ENCODE measurements around the gene KRTAP2-1. TPM values are rescaled to one million over a fixed set of nuclear protein-coding genes. Genes with fewer than 3 reads are reported as not detected.
"Not testable (repeated sequence)": the region's sequence is repeated elsewhere in the genome, so short reads cannot be mapped to it uniquely, and the experiment has no call there.

KRTAP2-1 gene
- total RNA-seq, 1 donor from 2014 or later, result not detected

DNA sequence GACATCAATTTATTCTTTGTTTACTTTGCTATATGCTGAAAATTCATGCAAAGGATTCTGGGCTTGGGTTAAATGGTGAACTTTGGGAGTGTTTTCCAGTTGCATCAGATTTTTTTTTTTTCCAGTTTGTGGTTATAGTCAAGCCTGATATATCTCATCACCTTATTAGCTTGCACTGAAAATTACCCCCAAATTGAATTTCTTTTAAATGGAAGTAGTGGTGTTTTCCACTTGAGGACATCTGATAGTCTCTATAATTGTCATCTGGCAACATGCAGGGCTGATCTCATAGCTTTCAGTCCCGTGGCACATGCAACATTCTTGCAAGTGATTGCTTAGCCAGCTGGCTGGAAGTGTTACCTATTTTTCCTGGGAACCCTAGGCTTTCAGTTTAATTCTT, 33.5 kb downstream of the KRTAP2-1 start:
- ATAC-seq (no peak), DNase-seq (ENCODE audit: low spot score) (no peak)

DNA sequence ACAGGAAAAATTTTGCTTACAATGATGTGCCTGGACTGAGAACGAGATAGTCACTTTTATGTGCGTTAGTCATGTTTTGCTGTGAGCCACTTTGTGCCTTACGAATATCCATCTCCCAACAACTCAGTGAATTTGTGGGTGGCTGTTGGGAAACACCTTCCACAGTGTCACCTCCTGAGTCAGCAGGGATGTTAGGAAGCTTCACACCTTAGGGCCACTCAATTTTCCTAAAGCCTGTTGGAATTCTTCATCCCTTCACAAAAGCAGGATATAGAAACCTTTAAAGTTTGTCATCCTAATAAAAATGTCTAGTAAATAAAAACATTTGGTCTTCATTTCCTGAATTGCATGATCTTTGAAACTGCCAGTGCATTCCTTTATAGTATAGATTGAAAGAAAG, 33.9 kb downstream of the KRTAP2-1 start:
- ATAC-seq, result no peak
- DNase-seq (ENCODE audit: low spot score), result no peak

DNA sequence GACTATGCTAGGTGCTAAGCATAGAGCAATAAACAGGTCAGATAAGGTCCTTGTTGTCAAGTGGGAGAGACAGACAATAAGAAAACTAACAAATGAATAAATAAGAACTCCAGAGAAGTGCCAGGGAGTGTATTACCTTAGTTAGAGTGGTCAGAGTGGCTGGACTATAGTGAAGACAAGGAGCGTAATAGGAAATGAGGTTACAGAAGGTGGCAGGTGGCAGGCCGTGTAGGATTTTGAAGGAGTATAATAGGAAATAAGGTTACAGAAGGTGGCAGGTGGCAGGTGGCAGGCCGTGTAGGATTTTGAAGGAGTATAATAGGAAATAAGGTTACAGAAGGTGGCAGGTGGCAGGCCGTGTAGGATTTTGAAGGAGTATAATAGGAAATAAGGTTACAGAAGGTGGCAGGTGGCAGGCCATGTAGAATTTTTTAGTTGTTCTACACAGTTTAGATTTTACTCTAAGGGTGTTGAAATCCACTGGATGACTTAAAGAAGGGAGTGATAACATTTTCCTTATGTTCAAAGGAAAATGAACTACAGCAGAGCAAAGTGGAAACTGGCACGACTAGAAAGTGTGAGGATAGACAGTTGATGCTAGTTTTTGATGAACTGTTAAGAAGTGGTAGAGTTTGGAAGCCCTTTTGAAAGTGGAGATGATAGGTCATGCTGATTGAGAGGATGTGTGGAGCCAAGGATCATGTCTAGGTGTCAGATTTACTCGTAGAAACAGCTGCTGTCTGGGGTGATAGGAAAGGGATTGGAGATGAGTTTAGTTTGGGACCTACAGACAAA, 34.6 kb downstream of the KRTAP2-1 start:
- no peak for DNase-seq (ENCODE audit: low spot score)
- ATAC-seq, result no peak

DNA sequence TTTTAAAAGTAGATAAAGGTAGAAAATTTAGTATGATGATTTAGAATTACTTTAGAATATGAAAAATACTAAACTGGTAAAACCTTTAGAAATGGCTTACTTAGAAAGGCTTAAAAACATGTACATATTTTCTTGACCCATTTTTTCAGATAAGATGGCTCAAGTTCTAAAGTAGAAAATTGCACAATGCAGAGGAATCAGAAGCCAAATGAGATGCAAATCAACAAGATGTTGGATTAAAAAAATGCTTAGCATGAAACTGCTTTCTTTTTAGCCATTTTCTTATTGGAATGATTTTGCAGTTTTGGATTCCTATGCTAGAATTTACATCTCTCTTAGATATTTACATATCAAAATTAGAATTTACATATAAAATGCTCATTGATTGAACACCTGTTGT, 36.7 kb downstream of the KRTAP2-1 start:
- DNase-seq (ENCODE audit: low spot score) (no peak), ATAC-seq (no peak)

DNA sequence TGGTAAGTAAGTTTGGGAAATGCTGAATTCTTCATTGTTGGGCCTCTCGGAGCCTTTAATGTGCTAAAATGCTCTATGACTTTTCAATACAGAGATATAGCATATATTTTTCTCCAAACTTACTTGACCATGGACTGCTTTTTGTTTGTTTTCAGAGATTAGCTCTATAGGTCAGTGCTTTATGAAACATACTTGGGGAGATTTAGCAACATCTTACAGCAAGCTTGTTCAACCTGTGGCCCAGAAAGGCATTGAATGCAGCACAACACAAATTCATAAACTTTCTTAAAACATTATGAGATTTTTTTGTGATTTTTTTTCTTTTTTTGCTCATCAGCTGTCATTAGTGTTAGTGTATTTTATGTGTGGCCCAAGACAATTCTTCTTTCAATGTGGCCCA, 37.2 kb downstream of the KRTAP2-1 start:
- ATAC-seq, result no peak
- no peak for DNase-seq (ENCODE audit: low spot score)

DNA sequence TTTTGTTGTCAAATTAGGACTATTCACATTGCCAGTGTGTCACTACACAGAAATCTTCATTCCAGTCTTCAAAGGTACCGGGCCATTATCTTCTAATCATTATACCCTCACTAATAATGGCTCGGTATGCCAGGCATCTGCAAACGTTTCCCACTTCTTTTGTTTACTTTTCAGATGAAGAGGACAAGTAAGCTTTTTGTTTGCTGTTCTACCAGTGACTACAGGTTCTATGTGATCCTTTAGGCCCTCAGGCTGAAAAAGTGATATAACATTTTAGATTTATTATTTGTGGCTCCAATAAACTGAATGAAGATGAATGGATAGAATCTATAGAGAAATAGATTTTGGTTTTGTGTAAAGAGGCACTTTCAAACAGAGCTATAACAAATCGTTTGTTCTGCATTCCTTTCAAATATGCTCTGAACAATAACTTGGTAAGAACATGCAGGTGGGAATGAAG, 37.8 kb downstream of the KRTAP2-1 start:
- DNase-seq (ENCODE audit: low spot score) (no peak), ATAC-seq (no peak)

DNA sequence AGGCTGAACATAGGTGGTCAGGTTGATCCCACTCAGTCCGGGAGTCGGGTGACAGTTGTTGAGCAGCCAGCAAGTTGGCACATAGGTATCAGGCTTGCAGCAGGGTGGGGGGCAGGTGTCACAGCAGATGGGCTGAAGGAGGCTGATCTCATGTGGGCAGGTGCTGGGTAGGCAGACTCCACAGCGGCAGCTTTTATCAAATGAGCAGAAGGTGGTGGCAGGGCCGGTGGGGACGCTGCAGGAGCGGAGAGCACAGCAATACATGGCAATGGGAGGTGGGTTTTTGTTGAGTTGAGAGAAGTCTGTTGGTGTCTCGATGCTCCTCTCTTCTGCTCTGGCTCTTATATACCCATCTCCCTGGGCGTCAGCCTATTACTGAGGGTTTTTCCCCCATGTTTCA, 38.3 kb downstream of the KRTAP2-1 start, which contains the start of gene KRTAP3-1:
Gene KRTAP3-1, minus strand, starts transcription at position 318 of the 400 bp plus-strand sequence. Its CDS starts 54 bp downstream, at position 264.
- no peak for DNase-seq (ENCODE audit: low spot score)

DNA sequence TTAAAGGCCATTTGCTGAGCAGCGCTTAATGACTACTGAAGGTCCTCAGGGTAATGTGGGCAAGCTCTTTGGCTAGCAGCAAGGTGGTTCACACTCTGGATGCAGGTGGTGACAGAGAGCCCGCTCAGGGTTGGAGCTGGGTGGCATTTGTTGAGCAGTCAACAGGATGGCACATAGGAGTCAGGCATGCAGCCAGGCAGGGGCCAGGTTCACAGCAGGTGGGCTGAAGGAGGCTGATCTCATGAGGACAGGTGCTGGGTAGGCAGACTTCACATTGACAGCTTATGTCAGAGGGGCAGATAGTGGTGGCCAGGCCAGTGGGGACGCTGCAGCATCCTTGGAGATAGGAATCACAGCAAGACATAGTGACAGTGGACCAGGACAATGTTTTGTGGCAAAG, 42.7 kb downstream of the KRTAP2-1 start:
- ATAC-seq (no peak), DNase-seq (ENCODE audit: low spot score) (no peak)

More for the DNA sequence above, 38.3 kb downstream of the KRTAP2-1 start, which contains the start of gene KRTAP3-1:
- no peak for ATAC-seq

DNA sequence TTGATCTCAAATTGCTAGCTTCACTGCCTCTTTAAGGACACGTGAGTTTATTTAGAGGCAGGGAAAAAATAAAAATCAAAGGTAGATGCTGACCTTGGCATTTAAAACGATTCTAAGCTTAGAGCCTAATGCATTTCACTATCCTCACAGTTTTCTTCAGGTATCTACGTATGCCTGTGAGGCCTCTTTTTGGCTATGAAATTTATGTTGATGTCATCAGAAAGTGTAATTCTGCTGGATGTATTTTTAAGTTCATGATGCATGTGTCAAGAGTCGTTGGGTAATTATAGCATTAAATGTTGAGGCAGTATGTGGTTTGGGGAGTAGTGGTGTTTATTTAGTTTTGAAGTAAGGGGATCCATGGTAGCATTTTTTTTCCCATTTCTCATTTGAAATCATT, 43.2 kb downstream of the KRTAP2-1 start:
- DNase-seq (ENCODE audit: low spot score), result no peak
- no peak for ATAC-seq

DNA sequence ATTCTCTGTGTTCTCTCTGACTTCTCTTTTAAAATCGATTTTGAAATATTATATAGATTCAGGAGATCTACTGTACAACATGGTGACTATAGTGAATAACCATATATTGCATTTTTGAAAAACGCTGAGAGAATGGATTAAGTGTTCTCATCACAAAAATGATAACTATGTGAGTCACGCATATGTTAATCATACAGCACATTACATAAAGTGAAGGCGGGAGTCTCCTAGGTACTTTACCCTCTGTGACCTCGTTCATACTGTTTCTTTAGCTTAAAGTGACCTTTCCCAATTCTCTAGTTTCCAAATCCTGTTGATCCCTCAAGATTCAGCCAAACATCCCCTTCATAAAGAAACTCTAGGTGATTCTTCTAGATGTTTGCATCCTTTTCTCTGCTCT, 44.3 kb downstream of the KRTAP2-1 start:
- ATAC-seq, result no peak
- no peak for DNase-seq (ENCODE audit: low spot score)

DNA sequence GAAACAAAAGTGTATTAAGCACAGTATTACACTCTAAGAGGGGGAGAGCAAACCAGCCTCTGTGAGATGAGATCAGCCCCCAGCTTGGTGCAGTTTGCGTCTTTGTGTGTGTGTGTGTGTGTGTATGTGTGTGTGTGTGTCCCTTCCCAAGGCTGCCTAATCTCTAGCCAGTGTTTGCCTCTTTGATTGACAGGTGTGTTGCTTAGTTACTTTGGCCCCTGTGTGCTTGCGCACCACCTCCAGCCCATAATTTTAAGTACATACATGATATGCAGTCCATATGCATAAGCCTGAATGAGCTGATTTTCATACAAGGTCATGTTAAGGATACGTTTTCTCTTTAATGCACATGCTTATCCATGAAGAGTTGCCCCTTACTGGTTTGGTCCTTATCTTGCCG, 45.3 kb downstream of the KRTAP2-1 start:
- ATAC-seq, result no peak

DNA sequence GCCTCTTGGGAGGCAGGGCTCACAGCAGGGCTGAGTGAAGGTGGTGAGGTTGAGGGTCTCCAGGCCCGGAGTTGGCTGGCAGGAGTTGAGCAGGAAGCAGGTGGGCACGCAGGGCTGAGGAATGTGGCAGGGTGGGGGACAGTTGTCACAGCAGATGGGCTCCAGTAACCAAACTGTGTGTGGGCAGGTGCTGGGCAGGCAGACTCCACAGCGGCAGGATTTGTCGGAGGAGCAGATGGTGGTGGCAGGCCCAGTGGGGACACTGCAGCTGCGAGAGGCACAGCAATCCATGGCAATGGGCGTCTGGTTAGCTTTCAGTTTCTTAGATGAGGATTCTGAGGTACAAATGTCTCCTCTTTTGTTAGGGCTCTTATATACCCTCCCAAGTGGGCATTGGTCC, 47.6 kb downstream of the KRTAP2-1 start, which contains the start of gene KRTAP3-2:
Gene KRTAP3-2, minus strand, starts transcription at position 344 of the 400 bp plus-strand sequence. Its CDS starts 53 bp downstream, at position 291.
- DNase-seq (ENCODE audit: low spot score); ATAC-seq: not testable (repeated sequence)

More for the DNA sequence above, 45.3 kb downstream of the KRTAP2-1 start:
- no peak for DNase-seq (ENCODE audit: low spot score)

DNA sequence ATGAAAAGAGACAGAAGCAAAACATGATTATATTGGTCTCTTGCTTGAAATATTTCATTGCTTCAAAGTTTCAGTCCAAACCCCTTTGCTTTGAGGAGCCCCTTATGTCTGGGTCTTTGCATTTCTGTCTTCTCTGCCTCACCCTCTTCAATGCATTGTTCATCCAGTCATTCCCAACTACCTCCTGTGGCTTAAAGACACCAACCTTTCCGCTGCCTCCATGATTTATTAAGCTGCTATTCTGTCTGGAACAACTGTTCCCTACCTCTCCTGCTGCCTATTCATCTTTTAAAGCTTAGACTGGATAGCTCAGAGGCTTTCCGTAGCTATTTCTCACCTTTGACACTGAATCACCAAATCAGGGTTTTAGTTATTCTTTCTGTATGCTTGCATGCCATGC, 49.8 kb downstream of the KRTAP2-1 start:
- ATAC-seq (no peak), DNase-seq (ENCODE audit: low spot score) (no peak)

DNA sequence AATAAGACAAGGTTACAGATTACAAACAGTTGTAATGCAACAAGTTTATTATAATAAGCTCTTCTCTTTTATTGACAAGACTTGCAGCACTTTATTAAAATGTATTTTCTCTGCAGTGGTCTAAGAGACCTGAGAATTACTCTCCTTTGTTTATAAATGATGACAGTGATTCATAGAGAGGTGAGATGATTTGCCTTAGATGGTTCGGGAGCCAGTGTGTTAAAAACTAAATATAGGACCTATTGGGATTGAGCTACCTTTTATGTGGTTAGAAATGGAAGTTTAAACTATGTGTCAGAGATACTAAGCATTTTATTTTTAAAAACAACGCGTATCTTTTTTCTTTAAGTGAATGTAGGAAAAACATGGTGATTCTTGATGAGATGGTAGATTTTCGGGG, 50.3 kb downstream of the KRTAP2-1 start:
- DNase-seq (ENCODE audit: low spot score) (no peak), ATAC-seq (no peak)

Other genes with a start within 250 kb of the KRTAP2-1 start
- gene KRT28, start 247.4 kb downstream of the KRTAP2-1 start, total RNA-seq, result not detected
- gene KRT10, start 224.7 kb downstream of the KRTAP2-1 start, total RNA-seq, result 12.2 TPM
- not detected for gene KRT12, start 180.1 kb downstream of the KRTAP2-1 start, total RNA-seq
- 0.40 TPM for gene KRT20, start 162.1 kb downstream of the KRTAP2-1 start, total RNA-seq
- 0.13 TPM for gene KRT23, start 109.7 kb downstream of the KRTAP2-1 start, total RNA-seq
- not detected for gene KRT39, start 80.4 kb downstream of the KRTAP2-1 start, total RNA-seq
- gene KRT40, start 63.0 kb downstream of the KRTAP2-1 start, total RNA-seq, result not detected
- not detected for gene KRTAP3-3, start 53.2 kb downstream of the KRTAP2-1 start, total RNA-seq
- not detected for gene KRTAP3-2, start 47.4 kb downstream of the KRTAP2-1 start, total RNA-seq
- not detected for gene KRTAP3-1, start 38.2 kb downstream of the KRTAP2-1 start, total RNA-seq
- gene KRTAP1-5, start 20.1 kb downstream of the KRTAP2-1 start, total RNA-seq, result not detected
- not detected for gene KRTAP1-4, start 17.1 kb downstream of the KRTAP2-1 start, total RNA-seq
- gene KRTAP1-3, start 12.4 kb downstream of the KRTAP2-1 start, total RNA-seq, result not detected
- gene KRTAP1-1, start 5.9 kb downstream of the KRTAP2-1 start, total RNA-seq, result not detected
- gene KRTAP2-2, start 7.9 kb upstream of the KRTAP2-1 start, total RNA-seq, result not detected
- not detected for gene KRTAP2-3, start 12.8 kb upstream of the KRTAP2-1 start, total RNA-seq
- gene KRTAP2-4, start 18.6 kb upstream of the KRTAP2-1 start, total RNA-seq, result not detected
- gene KRTAP4-7, start 36.8 kb upstream of the KRTAP2-1 start, total RNA-seq, result not detected
- gene KRTAP4-8, start 50.8 kb upstream of the KRTAP2-1 start, total RNA-seq, result not detected
- gene KRTAP4-16, start 54.9 kb upstream of the KRTAP2-1 start, total RNA-seq, result not detected
- gene KRTAP4-9, start 58.1 kb upstream of the KRTAP2-1 start, total RNA-seq, result not detected
- not detected for gene KRTAP4-11, start 71.1 kb upstream of the KRTAP2-1 start, total RNA-seq
- gene KRTAP4-12, start 76.9 kb upstream of the KRTAP2-1 start, total RNA-seq, result not detected
- gene KRTAP4-6, start 93.2 kb upstream of the KRTAP2-1 start, total RNA-seq, result not detected
- gene KRTAP4-5, start 102.5 kb upstream of the KRTAP2-1 start, total RNA-seq, result not detected
- gene KRTAP4-4, start 113.4 kb upstream of the KRTAP2-1 start, total RNA-seq, result not detected
- gene KRTAP4-3, start 120.9 kb upstream of the KRTAP2-1 start, total RNA-seq, result not detected
- gene KRTAP4-2, start 130.9 kb upstream of the KRTAP2-1 start, total RNA-seq, result not detected
- not detected for gene KRTAP4-1, start 137.6 kb upstream of the KRTAP2-1 start, total RNA-seq
- not detected for gene KRTAP9-1, start 142.6 kb upstream of the KRTAP2-1 start, total RNA-seq
- gene KRTAP9-2, start 179.3 kb upstream of the KRTAP2-1 start, total RNA-seq, result not detected
- gene KRTAP9-3, start 185.1 kb upstream of the KRTAP2-1 start, total RNA-seq, result not detected
- gene KRTAP9-8, start 190.7 kb upstream of the KRTAP2-1 start, total RNA-seq, result not detected
- gene KRTAP9-4, start 202.4 kb upstream of the KRTAP2-1 start, total RNA-seq, result not detected
- gene KRTAP9-9, start 208.1 kb upstream of the KRTAP2-1 start, total RNA-seq, result not detected
- gene KRTAP9-6, start 218.1 kb upstream of the KRTAP2-1 start, total RNA-seq, result not detected
- gene KRTAP9-7, start 228.4 kb upstream of the KRTAP2-1 start, total RNA-seq, result not detected